ENCODE data around the gene GPC5.

GPC5 gene

DNA sequence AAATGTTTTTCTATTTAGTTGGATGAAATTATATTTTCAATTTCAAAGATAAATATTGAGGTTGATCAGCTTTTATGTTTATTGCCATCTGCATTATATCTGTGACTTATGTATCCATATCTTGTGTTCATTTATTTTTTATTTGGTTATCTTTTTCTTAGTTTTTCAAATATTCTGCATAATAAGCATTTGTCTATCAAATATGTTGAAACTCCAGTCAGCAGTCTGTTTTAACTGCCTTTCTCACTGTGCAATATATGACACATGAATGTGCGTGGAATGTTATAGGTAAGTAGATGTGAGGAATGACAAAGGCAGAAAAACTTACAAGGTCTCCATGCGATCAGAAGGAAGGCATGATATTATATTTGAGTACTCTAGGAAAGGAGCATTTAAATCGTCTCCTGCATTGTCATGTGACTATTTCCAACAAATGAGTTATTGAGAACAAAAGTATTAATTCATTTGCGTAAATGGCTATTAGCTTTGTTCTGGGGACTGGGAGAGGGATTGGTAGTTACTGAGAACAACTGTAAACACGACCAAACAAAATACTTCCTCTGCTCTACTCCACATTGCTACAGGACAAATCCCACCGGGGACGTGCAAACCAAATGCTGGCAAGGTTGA lies 318.1 kb downstream of the GPC5 start:
- ChIA-PET POLR2A (no interaction called here), CTCF (interaction anchor here (1.2 to 1.6 kb wide), 2 partner anchors 14 to 41 kb away, joined by 3 to 5 read pairs; no protein-coding TSS in a partner anchor)
- TF ChIP-seq, protein P1, sequence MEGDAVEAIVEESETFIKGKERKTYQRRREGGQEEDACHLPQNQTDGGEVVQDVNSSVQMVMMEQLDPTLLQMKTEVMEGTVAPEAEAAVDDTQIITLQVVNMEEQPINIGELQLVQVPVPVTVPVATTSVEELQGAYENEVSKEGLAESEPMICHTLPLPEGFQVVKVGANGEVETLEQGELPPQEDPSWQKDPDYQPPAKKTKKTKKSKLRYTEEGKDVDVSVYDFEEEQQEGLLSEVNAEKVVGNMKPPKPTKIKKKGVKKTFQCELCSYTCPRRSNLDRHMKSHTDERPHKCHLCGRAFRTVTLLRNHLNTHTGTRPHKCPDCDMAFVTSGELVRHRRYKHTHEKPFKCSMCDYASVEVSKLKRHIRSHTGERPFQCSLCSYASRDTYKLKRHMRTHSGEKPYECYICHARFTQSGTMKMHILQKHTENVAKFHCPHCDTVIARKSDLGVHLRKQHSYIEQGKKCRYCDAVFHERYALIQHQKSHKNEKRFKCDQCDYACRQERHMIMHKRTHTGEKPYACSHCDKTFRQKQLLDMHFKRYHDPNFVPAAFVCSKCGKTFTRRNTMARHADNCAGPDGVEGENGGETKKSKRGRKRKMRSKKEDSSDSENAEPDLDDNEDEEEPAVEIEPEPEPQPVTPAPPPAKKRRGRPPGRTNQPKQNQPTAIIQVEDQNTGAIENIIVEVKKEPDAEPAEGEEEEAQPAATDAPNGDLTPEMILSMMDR (IDR thresholded peaks at IDR 0.05; ENCODE audit: control extremely low read depth, extremely low read depth, low read depth, missing control alignments) = no peak
- DNase-seq (ENCODE audit: extremely low spot score) = no peak

DNA sequence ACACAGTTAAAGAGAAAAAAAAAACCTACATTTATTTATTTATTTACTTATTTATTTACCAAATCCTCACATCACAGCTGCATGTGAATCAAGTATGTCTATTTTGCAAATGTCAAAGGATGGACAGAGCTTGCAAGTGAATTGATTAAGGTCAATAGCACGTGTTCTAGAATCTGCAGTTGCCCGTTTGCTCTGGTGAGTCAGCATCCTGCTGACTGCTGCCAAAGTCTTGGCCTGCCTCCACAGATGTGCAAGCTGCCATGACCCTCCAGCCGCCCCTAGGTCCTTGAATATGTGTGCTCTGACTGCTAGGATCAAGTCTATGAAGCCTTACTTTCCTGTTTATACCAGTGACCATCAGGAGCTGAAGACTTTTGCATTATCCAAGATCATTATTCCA lies 320.6 kb downstream of the GPC5 start:
- CTCF ChIA-PET = interaction anchor here (0.9 kb wide), 1 partner anchor 342 kb away, joined by 3 read pairs; no protein-coding TSS in a partner anchor
- DNase-seq (ENCODE audit: extremely low spot score) = no peak
- POLR2A ChIA-PET = no interaction called here
- TF ChIP-seq, protein P1 (IDR thresholded peaks at IDR 0.05; ENCODE audit: control extremely low read depth, extremely low read depth, low read depth, missing control alignments) = no peak

DNA sequence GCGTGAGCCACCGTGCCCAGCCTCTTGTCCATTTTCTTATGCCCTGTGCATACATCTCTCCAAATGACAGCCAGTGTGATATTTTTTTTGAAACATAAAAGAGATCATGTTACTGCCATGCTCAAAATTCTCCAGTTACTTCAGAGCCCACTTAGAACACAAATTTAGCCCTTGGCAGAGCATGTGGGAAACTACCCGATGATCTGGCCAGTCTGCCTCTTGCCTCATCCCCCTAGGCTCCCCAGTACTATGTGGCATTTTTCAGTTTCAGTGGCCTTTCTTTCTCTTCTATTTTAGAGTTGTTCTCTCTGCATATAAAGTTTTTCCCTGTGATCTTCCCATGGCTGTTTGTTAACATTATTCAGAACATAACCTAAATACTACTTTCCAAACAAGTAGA lies 323.0 kb downstream of the GPC5 start:
- DNase-seq (ENCODE audit: extremely low spot score) = no peak
- POLR2A ChIA-PET = no interaction called here
- TF ChIP-seq, protein P1 (IDR thresholded peaks at IDR 0.05; ENCODE audit: control extremely low read depth, extremely low read depth, low read depth, missing control alignments) = no peak
- CTCF ChIA-PET = interaction anchor here (0.8 to 2.4 kb wide), 13 partner anchors 10 to 587 kb away, joined by 3 to 12 read pairs (median 3); no protein-coding TSS in a partner anchor

DNA sequence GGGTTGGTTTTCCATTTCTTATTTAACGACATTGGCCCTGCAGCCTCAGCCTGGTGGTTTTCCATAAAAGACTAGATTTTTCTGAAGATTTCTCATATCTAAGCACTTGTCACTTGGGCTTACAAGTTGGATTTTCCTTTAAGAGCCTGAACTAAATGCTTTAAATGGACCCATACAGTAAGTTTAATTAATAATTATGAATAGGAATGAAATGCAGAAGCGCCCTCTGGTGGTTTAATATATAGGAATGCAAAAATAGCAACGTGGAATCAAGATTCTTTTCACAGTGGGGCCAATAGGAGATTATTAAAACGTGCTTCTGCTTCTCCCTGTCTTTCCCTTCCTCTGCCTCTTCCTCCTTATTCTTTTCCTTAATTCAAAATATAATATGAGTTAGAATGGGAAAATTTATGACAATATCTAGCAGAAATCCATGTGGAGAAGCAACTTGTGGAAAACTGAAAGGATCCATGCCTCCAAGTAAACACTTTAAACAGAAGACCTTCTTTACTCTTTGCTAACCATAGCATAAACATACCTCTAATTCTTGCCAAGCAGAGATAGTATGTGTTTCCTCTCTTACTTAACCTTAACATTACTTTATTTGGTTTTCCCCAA lies 324.0 kb downstream of the GPC5 start:
- CTCF ChIA-PET = interaction anchor here (0.6 to 2.4 kb wide), 17 partner anchors 9 to 588 kb away, joined by 3 to 12 read pairs (median 3); no protein-coding TSS in a partner anchor
- peak; percentile 15 for DNase-seq (ENCODE audit: extremely low spot score)
- POLR2A ChIA-PET = no interaction called here
- TF ChIP-seq, protein P1 (IDR thresholded peaks at IDR 0.05; ENCODE audit: control extremely low read depth, extremely low read depth, low read depth, missing control alignments) = peak; percentile 42

DNA sequence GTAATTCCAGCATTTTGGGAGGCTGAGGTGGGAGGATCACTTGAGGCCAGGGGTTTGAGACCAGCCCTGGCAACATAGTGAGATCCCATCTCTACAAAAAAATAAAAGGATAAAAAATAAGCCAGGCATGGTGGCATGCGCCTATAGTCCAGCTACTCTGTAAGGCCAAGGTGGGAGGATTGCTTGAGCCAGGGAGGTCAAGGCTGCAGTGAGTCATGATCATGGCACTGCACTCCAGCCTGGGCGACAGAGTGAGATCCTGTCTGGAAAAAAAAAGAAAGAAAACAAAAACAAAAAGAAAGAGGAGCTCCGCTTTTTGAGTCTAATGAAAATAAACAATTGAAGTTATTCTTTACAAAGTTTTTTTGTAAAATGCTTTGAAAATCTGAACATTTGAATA lies 326.2 kb downstream of the GPC5 start:
- TF ChIP-seq, protein P1 (IDR thresholded peaks at IDR 0.05; ENCODE audit: control extremely low read depth, extremely low read depth, low read depth, missing control alignments) = no peak
- ChIA-PET POLR2A (no interaction called here), CTCF (interaction anchor here (1.2 to 1.3 kb wide), 2 partner anchors 10 to 15 kb away, joined by 3 read pairs; no protein-coding TSS in a partner anchor)
- DNase-seq (ENCODE audit: extremely low spot score) = no peak

DNA sequence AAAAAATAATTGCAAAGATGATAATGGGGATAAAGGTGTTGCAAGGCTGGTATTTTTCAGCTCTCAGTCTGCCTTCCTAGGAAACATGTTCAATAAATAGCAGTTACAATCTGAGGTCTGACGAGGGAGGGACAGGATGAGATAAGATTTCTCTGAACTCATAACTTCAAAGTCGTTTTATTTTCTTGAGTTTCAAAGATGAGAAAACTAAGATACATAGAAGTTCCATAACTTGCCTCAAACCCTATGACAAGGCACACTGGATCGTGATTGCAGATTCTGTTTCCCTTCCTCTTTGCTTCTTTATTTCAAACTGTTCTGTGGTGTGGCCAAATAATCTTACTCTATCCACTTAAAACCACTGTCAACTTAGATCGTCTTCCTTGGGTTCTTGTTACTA lies 327.2 kb downstream of the GPC5 start:
- TF ChIP-seq, protein P1 (IDR thresholded peaks at IDR 0.05; ENCODE audit: control extremely low read depth, extremely low read depth, low read depth, missing control alignments) = no peak
- CTCF ChIA-PET = interaction anchor here (1.2 to 1.3 kb wide), 2 partner anchors 11 to 14 kb away, joined by 3 read pairs; no protein-coding TSS in a partner anchor
- POLR2A ChIA-PET = no interaction called here
- DNase-seq (ENCODE audit: extremely low spot score) = no peak

Data from GM10248 (cell line).